ENCODE measurements around the gene PIK3R1.
A peak's percentile ranks its signal among the peaks of the same experiment; 100 is the strongest.

Gene PIK3R1

DNA sequence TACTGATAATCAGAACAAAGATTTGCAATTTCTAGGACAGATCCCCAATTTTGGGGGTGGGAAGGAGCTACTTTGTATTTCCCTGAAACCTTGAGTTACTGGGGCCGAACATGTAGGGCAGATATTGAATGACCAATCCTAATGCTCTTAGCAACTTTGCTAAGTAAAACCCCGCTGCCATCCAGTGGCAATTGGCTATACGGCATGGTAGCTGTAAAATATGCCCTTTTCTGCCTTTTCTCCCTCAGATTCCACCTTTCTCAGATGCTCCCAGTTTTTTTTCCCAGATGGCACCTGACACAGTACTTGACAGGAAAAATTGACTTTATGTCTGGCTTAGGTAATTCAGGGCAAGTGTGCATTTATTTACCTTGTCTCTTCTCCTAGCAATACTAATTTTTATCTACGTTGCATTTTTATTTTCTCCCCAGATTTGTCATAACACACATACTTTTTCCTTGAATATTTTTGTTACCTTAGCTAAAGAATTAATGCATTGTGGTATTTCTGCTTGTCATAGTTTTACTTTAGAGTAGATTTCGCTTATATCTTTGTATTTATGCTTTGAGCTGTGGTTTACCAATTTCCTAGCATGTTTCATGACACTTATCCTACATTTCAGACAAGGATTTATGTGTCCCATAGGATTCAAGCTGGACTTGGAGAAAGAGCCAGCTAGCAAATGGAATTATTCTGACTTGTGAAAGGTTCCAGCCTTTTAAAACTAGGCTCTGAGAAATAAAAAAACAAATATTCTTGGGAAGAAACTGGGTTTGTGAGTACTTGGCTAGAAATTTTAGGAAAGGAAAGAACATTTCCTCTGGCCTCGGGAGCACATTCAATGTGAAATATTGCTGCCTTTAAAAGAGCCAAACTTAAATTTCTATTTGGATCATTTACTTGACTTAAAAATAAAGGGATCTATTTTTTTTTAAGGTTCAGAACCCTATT lies 37.4 kb downstream of the PIK3R1 start:
- DNase-seq (ENCODE audit: low spot score), result peak; percentile 52

DNA sequence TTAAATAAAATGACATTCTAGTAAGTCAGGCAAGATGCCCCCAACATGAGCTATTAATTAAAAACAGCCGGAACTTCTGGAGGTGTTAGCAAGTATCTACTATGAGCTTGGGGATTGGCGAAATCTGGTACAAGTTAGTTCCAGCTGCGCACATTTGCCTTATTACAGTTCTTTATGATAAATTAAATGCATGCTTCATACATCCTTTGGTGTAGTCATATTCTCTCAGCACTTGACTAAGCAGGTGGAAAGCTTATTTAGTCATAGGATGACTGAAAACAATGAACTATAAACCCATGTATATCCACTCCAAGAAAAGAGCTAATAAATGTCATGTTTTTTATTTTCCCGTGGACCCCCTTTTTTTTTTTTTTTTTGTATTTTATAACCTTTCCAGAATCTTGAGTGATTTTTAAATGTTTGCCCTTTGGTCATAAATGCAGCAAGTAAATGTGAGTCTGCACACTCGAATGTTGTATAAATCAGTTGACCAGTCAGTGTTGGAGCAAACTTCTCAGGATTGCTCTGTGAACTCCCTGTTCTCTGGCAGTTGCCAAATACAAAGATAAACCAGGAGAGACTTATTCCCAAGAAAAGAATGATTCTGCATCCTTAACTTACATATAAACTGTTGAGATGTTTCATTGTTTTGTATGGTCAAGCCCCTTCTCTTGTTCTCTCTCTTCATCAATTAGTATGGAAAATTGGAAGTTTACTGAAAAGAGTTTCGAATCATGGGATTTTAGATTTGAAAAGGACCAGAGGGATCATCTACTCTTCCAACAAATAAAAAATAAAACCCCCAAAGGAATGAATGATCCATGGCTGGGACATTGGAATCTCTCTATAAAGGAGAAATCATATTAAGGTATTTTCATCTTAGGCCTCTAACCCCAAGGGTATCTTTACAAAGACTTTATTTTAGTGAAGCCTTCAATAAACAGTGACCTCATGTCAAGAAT lies 38.3 kb downstream of the PIK3R1 start:
- DNase-seq (ENCODE audit: low spot score), result no peak

DNA sequence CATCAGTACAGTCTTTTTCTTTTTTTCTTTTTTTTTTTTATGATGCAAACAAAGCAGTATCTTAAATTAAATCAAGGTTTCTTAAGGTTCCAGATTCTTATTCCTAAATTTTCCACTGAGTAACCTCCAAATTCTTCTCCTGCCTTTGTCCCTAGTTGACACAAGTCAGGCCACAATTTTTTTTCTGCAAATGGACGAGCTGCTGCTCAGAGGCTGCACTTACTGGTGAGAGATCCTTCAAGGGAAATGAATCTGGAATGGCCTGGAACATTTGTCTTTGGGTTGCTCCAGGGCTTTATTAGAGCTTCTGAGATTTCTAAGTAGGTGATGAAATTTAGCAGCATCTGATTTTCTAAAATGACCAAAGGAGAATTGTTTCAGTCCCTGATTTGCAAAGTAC lies 39.3 kb downstream of the PIK3R1 start:
- no peak for DNase-seq (ENCODE audit: low spot score)

DNA sequence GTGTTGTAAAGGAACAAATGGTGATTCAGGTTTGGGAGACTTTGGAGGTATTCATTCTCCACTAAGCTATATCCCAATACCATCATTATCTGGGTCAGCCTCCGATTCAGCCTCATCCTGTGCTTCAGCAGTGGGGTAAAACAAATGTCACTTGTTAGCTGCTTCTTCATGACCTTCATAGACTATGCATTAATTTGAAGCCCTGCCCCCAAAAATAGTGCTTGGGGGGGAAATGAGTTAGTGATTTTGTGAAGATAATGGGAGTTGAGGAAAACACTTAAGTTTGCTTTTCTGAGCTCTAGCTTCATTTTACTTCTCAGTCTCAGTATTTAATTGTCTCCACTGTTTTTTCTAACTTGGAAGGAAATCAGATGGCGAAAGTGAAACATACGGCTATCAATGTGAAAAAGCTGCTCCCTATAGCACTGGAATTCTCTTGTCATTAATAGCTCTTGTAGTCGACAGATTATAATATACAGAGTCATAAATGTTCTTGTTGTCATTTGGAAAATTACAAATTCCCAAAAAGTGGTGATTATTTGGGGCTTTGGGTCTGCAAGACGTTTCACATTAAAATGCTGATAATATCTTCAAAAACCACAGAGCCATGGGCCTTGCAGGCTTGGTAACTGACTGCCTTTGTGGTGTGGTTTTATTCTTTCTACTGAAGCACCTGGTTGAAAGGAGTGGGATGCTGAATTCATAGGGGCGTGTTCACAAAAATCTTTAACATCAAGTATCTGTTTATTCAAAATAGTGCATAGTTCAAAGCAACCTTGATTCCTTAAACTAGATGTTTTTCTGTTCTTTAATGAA lies 40.0 kb downstream of the PIK3R1 start:
- DNase-seq (ENCODE audit: low spot score), result no peak

DNA sequence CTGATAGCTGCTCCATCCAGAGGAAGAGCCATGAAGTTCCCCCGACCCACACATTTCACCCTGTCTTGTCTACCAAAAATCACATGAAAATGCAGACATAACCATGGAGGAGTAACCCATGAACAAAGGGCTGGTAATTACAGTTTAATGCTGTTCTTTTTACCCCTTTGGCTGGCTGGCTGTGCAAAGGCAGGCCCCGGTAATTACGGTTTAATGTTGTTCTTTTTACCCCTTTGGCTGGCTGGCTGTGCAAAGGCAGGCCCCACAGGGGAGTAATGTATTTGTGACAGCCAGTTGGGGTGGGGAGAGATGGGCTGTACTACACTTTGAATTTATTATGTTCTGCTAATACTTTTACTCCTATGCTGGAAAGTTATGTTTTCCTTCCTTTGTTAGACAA lies 41.7 kb downstream of the PIK3R1 start:
- DNase-seq (ENCODE audit: low spot score), result no peak

DNA sequence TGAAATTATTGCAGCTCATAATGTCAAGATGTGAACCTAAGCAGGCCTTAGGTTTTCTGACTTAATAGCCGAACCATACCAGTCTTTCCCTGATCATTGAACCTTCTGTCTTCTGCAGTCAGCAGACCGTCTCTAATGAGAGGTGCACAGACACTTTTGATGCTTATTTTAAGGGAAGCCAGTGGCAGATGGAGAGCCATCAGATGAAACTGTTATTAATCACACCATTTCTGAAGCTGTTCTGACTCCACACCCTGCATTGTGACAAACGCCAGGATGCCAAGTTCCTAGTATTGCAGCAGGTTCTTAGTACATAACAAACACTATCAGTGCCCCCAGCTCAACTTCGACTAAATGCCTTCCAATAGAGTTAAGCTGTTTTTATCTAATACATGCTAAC lies 43.0 kb downstream of the PIK3R1 start:
- DNase-seq (ENCODE audit: low spot score), result no peak

DNA sequence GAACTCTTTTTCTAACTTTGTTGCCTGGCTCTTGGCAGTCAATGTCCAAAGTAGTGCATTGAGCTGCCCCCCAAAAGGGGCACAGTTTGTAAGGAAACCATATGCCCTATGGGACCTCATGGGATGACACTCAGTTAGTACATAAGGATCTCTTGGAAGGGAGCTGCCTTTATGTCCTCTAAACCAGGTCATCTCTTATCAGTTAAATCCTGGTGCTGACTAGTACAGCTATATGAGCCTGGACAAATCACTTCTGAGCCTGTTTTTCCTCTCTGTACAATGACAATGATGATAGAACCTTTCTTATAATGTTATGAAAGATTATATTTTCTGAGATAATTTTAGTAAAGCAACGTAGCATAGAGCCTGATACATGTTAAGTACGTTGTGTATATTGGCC lies 44.1 kb downstream of the PIK3R1 start:
- DNase-seq (ENCODE audit: low spot score), result no peak

DNA sequence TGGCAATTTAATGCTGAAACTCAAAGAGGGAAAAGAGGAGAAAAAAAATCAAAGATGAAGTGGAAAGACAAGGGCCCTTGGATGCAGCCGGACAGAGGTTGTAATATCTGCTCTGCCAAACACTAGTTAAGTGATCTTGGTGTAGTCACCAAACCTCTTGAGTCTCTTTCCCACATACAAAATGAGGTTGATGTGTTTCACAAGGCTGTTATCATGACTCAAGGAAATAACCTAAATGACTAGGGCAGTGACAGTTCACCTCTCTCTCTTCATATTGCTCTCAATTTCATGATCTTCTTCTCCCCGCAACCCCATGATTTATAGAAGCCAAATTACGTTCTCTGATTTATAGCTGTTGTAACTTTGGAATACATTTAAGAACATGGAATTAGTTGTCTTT lies 44.9 kb downstream of the PIK3R1 start:
- no peak for DNase-seq (ENCODE audit: low spot score)

DNA sequence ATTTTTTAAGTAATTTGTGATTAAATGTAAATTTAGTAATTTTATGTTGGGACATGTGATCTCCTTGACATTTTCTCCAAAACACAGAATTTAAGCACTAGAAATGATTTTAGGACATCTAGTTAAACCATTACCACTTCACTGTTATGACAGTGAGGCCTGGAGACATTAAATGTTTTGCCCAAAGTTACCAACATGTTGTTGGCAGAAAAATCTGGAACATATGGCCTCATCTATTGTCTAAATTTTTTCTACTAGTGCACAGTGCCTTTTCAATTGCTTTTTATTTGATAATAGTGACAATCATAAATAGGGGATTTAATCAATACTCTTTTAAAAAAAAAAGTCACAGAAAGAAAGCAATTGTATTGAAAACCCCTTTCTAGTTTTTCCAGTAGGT lies 45.6 kb downstream of the PIK3R1 start:
- no peak for DNase-seq (ENCODE audit: low spot score)

DNA sequence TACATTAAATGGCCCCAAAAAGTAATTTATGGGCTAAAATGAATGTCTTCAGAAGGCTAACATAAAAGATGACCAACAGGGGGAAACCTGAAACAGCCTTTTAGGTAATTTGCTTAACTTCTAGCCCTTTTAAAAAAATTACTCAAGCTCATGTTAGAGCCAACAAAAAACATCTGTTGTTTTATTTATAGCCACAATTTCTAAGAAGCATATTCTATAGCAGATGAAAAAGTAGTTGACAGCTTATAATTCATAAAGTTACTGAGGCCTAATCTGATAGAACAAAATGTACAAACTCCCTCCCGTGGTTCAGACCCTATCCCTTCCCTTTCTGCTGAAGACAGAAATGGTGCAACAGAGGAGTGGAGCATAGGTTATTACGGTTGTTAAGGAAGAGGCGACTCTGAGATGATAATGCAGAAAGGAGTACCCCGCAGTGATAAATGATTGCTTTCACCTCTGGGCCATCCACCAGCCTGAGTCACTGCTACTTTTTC lies 46.1 kb downstream of the PIK3R1 start:
- DNase-seq (ENCODE audit: low spot score), result no peak

DNA sequence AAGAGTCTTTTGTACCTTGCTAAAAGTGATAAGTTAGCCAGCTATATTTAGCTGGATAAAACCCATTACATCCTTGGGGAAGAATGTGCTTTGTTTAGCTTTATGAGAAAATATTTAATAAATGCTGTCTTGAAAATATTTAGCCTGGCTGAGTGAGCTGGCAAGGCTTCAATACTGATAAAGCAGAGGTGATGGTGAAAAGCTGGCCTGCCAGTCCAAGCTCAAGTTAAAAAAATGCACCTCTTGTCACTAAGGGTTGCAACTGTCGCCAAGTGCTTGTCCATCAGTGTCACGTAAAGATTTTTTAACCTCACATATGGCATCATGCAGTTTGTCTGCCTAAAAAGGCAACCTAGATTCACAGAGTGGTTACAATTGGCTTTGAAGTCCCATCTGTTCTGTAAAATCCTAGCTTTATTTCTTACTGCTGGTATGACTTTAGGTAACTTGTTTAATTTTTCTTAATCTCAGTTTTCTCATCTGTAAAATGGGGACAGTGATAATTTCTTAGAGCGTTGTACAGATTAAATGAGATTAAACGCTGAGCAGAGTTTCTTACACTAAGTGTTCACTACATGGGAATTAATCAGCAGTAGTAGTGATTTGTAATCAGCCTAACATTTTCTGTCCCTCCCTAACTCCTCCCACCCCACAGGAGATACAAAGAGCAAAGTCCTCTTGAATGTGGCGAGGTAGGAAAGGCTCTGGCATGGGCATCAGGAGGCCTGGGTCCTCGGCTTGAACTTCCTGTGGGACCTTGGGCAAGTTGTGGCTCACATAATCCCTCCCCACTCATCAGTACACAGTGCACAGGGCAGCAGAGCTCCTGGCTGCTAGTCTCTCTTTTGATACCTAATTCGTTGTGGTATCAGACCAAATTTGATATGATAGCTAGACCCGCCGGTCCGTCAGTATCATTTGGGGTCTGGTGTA lies 48.7 kb downstream of the PIK3R1 start:
- DNase-seq (ENCODE audit: low spot score), result no peak

DNA sequence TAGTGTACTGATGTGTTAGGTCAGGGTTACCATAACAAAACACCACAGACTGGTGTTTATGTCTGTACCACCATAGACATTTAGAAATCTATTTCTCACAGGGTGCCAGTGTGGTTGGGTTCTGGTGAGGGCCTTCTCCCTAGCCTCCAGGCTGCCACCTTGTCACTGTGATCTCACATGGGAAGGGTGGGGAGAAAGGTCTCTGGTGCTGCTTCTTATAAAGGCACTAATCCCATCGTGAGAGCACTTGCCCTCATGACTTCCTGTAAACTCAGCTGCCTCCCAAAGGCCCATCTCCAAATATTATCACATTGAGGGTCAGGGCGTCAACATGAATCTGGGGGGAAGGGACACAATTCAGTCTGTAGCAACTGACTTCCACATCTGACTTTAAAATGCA lies 49.8 kb downstream of the PIK3R1 start:
- DNase-seq (ENCODE audit: low spot score), result no peak

DNA sequence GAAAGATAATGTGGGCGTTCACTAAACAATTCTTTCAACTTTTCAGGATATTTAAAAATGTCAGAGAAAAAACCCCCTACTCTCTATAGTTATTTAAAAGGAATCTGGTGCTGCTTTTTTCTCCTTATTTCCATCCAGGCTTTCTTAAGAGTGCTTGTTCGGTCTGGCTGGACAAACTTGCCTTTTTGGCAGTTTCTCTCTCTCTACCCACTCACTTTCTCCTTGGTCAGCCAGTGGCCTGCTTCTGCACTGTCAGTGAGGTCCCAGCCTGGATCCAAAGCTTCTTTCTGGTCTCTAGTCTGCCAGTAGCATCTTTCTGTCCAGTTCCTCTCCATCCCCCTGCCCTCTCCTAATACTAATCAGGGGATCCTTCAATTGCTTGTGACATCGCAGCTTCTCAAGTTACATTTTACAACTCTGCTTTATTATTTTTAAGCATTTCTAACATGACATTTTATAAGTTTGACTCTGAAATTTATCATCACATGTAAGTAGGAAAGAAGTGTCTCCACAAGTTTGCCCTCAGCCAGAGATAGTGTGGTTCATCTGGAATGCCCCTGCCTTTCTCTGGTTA lies 50.4 kb downstream of the PIK3R1 start:
- no peak for DNase-seq (ENCODE audit: low spot score)

DNA sequence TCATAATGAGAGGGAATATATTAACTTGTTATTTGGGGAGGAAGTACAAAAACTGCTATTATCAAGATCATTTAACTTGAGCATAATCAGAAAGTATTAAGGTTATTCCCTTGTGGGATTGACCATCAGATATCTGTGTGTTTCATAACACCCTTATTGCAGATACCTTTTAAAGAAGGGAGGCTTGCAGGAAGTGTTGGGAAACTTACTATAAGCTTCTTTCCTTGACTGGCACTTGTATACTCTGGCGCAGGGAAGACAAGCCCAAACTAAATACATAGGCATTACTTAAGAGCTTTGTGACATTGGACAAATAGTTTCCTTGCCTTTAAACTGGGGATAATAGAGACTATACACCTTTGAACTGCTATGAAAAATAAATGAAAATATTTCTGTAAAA lies 50.9 kb downstream of the PIK3R1 start:
- DNase-seq (ENCODE audit: low spot score), result no peak

DNA sequence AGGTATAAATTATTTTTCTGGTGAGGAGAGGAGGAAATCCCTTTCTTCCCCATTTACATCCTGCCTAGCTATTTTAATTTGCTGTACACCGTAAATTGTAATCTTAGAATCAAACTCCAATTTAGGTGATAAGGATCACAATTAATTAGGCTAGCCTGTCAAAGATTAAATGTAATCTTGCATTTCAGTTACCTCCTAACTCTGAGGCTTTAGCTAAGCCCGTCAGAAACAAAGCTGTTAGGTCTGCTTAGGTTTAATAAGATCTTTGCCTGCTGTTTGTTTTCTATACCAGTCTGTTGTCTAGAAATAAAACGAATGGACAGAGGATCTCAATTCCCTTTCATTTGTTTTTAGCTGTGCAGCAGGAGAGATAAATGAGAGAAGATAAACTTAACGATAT lies 51.5 kb downstream of the PIK3R1 start:
- DNase-seq (ENCODE audit: low spot score), result no peak

DNA sequence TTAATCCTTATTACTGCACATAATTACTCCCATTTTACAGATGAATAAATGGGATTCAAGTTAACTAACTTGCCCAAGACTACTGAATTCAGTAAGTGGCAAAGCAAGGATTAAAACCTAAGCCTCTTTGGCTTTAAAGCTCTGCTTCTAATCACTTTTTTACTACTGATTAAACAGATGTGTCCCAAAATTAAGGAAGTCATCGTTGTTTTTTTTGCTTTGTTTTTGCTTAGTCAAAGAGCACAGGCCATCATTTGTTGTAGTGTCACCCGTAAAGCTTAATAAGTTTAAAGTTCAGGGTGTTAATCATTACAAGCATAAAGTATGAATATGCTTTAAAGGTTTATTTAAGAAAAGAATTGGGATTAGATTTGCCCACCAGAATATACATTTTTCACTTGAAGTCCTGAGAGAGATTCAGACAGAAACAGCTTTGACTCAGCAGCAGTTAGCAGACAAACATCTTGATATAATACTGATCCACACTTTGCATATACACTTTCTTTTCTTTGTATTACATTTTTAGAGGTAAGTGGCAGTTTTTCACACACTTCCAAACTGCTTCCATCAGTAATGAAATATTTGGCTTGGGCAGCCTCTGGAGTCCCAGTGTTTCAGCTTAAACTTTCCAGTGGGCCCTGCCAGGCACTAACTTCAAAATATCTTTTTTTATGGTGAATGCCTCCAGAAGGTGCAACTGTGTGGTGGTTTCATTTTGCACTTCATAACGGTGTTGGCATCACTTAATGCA lies 52.7 kb downstream of the PIK3R1 start:
- no peak for DNase-seq (ENCODE audit: low spot score)

DNA sequence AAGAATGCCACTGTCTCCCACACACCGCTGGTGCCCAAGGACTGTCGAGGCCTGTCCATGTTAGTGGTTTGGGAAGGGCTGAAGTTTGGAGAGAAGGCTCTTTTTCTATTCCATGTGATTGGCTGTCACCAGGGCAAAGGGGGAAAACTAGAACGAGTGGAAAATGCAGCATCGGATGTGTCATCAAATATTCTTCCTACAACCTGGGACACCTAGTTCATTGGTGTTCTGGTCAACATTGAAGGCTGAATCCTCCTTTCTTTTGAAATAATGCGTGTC lies 53.2 kb downstream of the PIK3R1 start:
- no peak for DNase-seq (ENCODE audit: low spot score)

DNA sequence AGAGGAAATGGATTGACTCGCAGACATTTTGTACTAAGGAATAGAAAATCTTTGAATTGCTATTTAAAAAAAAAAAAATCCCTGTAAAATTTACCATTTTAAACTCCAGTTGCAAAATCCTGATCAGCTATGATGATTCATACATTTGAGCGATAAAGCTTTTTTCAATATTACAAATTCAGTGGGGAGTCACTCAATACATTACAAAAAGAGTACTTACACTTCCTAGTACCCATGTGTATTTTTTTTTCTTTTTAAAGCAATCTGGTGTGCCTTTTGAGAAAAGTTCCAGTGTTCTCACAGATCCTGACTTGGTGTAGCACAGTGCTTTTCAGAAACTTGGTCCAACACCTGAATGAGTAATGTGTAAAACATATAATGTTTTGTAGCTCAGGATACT lies 54.3 kb downstream of the PIK3R1 start:
- no peak for DNase-seq (ENCODE audit: low spot score)

DNA sequence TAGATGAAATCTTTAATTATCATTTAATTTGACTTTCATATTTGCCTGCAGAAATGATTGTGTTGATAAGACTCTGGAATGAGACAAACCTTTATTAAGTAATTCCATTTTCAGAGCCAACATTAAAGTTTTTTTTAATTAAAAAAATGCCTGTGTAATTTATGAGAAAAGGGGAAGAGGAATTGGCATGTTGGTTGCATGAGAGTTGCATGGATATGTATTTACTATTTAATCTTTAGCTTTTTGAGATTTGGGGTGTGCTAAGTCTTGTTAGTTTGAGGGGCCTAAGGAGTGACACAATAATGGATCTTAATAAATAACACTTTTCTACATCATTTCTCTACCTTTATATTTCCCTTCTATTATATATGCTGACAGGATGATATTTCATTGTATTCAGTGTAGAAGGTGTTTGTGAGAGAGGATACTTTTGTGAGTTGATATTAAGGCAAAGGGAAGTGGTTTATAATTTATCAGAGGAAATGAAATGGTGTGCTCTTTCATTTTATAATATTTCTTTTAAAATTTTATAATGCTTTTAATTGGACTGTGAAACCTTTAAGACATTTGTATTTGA lies 54.9 kb downstream of the PIK3R1 start:
- no peak for DNase-seq (ENCODE audit: low spot score)

DNA sequence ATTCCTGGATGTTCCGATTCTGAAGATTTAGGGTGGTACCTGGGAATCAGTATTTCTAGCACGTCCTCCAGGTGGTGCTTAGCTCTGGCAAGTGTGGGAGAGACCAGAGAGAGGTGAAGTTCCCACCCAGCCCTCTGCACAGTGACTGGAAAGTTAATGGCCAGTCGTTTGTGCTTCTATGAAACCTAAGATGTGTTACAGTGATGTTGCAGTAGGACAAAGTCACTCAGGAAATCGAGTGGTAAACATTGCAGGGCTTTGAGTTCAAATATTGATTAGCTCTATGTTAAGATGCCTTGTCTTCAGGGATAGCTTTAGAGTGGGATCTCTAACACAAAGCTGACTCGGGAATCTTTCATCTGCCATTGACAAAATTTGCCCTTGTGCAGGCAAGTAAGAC lies 55.6 kb downstream of the PIK3R1 start:
- DNase-seq (ENCODE audit: low spot score), result no peak

Data from HuH-7.5 (cell line).